ENCODE data around the gene PSMA6. TPM values are rescaled to one million over a fixed set of nuclear protein-coding genes. Genes with fewer than 3 reads are reported as not detected.

The PSMA6 gene
- total RNA-seq: 10 to 100 TPM; 84.6 to 86.2 TPM
- 100 to 1,000 TPM; 329 to 413 TPM for polyA plus RNA-seq

- no peaks in the 10 kb centered on the region for H3K36me3 ChIP-seq (ENCODE audit: insufficient read depth, low read length)
- POLR2A ChIA-PET (ENCODE audit: partially characterized antibody): interaction anchor here (0.5 to 7.6 kb wide), 29 partner anchors 9 to 752 kb away, joined by 3 to 167 read pairs (median 4); partner anchors contain the start of genes EAPP, FAM177A1, NFKBIA and PPP2R3C
- H3K36me3 Mint-ChIP-seq: peaks cover 4 to 15% of the 10 kb centered on the region in 2 donors
- H3K4me1 Mint-ChIP-seq: peaks cover 30 to 65% (median 43%) of the 10 kb centered on the region in 4 donors
- peak within 1 kb of the TSS; percentile 77 to 91 for H3K4me3 ChIP-seq (ENCODE audit: low read length in 2 of 2)
- H3K27ac Mint-ChIP-seq: peak within 1 kb of the TSS; percentile 96 to 99 (median 98)
- H3K27ac ChIP-seq (ENCODE audit: low read depth, low read length): peak within 1 kb of the TSS; percentile 97
- H3K4me3 Mint-ChIP-seq: peak within 1 kb of the TSS; percentile 93 to 99 (median 98)
- CTCF ChIA-PET (ENCODE audit: partially characterized antibody): interaction anchor here (0.9 to 2.4 kb wide), 12 partner anchors 8 to 150 kb away, joined by 3 to 17 read pairs (median 4); partner anchors contain the start of gene NFKBIA
- intact Hi-C loops (cut with micrococcal nuclease): loop anchor here (1.0 to 5.0 kb wide), 6 partner anchors 112 to 535 kb away; partner anchors contain the start of genes BRMS1L, FAM177A1, NFKBIA and PRORP
- H3K9me3 ChIP-seq (ENCODE audit: control insufficient read depth in 1 of 2, low read length in 2 of 2): no peaks in the 10 kb centered on the region
- peaks cover 0 to 2% (median 0%) of the 10 kb centered on the region in 8 donors for H3K9me3 Mint-ChIP-seq
- peak; percentile 98 to 100 (median 99) for DNase-seq
- no peaks in the 10 kb centered on the region for H3K27me3 ChIP-seq (ENCODE audit: insufficient read depth, low read length)
- no peaks in the 10 kb centered on the region for H3K27me3 Mint-ChIP-seq
- H3K4me1 ChIP-seq (ENCODE audit: insufficient read depth, low read length): peaks cover 48% of the 10 kb centered on the region
Observed at GRCh38 chr14:35292051-35292769, at the start of gene PSMA6. Gene PSMA6 (plus strand): TSS chr14:35292382. CDS start chr14:35292477, 95 bp downstream.

GRCh38 chr14:35242599-35243311 is 49.4 kb upstream of the PSMA6 start:
- CTCF ChIA-PET (ENCODE audit: partially characterized antibody): interaction anchor here (1.2 to 1.7 kb wide), 3 partner anchors 9 to 13 kb away, joined by 3 to 5 read pairs (median 4); no protein-coding TSS in a partner anchor
- POLR2A ChIA-PET (ENCODE audit: partially characterized antibody): interaction anchor here (1.2 kb wide), 1 partner anchor 162 kb away, joined by 3 read pairs; the partner anchor contains the start of gene NFKBIA
- Mint-ChIP-seq H3K27ac (peak overlapping the region in 2 of 7 donors; percentile 37 to 72), H3K9me3 (no peaks in the 10 kb centered on the region), H3K27me3 (no peaks in the 10 kb centered on the region), H3K4me1 (peaks cover 15 to 22% (median 17%) of the 10 kb centered on the region in 4 donors), H3K4me3 (no peak overlapping the region), H3K36me3 (peaks cover 8 to 25% of the 10 kb centered on the region in 2 donors)
- Histone ChIP-seq H3K36me3 (ENCODE audit: insufficient read depth, low read length) (no peaks in the 10 kb centered on the region), H3K4me3 (ENCODE audit: low read length in 2 of 2) (no peak overlapping the region), H3K9me3 (ENCODE audit: control insufficient read depth in 1 of 2, low read length in 2 of 2) (no peaks in the 10 kb centered on the region), H3K4me1 (ENCODE audit: insufficient read depth, low read length) (no peaks in the 10 kb centered on the region), H3K27ac (ENCODE audit: low read depth, low read length) (no peak overlapping the region), H3K27me3 (ENCODE audit: insufficient read depth, low read length) (no peaks in the 10 kb centered on the region)
- no peak for DNase-seq
- intact Hi-C loops (cut with micrococcal nuclease): no loop called here

- H3K27ac Mint-ChIP-seq: no peak overlapping the region
- intact Hi-C loops (cut with micrococcal nuclease): loop anchor here (2.0 kb wide), 1 partner anchor 19 kb away; no protein-coding TSS in a partner anchor
- ChIA-PET CTCF (ENCODE audit: partially characterized antibody) (interaction anchor here (0.8 to 1.3 kb wide), 2 partner anchors 10 to 14 kb away, joined by 3 read pairs; no protein-coding TSS in a partner anchor), POLR2A (ENCODE audit: partially characterized antibody) (no interaction called here)
- peaks cover 17 to 22% (median 19%) of the 10 kb centered on the region in 4 donors for H3K4me1 Mint-ChIP-seq
- H3K27me3 Mint-ChIP-seq: no peaks in the 10 kb centered on the region
- Histone ChIP-seq H3K4me1 (ENCODE audit: insufficient read depth, low read length) (no peaks in the 10 kb centered on the region), H3K4me3 (ENCODE audit: low read length in 2 of 2) (no peak overlapping the region), H3K9me3 (ENCODE audit: control insufficient read depth in 1 of 2, low read length in 2 of 2) (no peaks in the 10 kb centered on the region), H3K36me3 (ENCODE audit: insufficient read depth, low read length) (no peaks in the 10 kb centered on the region), H3K27ac (ENCODE audit: low read depth, low read length) (no peak overlapping the region), H3K27me3 (ENCODE audit: insufficient read depth, low read length) (no peaks in the 10 kb centered on the region)
- H3K4me3 Mint-ChIP-seq: no peak overlapping the region
- no peaks in the 10 kb centered on the region for H3K9me3 Mint-ChIP-seq
- no peak for DNase-seq
- H3K36me3 Mint-ChIP-seq: peaks cover 14 to 27% of the 10 kb centered on the region in 2 donors
Observed at GRCh38 chr14:35243956-35244355, 48.2 kb upstream of the PSMA6 start.

- Mint-ChIP-seq H3K4me3 (no peak overlapping the region), H3K4me1 (peaks cover 15 to 22% (median 18%) of the 10 kb centered on the region in 4 donors), H3K27me3 (no peaks in the 10 kb centered on the region), H3K9me3 (no peaks in the 10 kb centered on the region), H3K36me3 (peaks cover 12 to 24% of the 10 kb centered on the region in 2 donors), H3K27ac (peak overlapping the region in 2 of 7 donors; percentile 14 to 82)
- Histone ChIP-seq H3K27ac (ENCODE audit: low read depth, low read length) (no peak overlapping the region), H3K9me3 (ENCODE audit: control insufficient read depth in 1 of 2, low read length in 2 of 2) (no peaks in the 10 kb centered on the region), H3K36me3 (ENCODE audit: insufficient read depth, low read length) (no peaks in the 10 kb centered on the region), H3K4me3 (ENCODE audit: low read length in 2 of 2) (no peak overlapping the region), H3K27me3 (ENCODE audit: insufficient read depth, low read length) (no peaks in the 10 kb centered on the region), H3K4me1 (ENCODE audit: insufficient read depth, low read length) (no peaks in the 10 kb centered on the region)
- intact Hi-C loops (cut with micrococcal nuclease): loop anchor here (2.0 kb wide), 1 partner anchor 18 kb away; no protein-coding TSS in a partner anchor
- CTCF ChIA-PET (ENCODE audit: partially characterized antibody): interaction anchor here (0.7 to 1.1 kb wide), 2 partner anchors 14 to 178 kb away, joined by 3 read pairs; no protein-coding TSS in a partner anchor
- DNase-seq: no peak
- POLR2A ChIA-PET (ENCODE audit: partially characterized antibody): no interaction called here
Observed at GRCh38 chr14:35244542-35244941, 47.6 kb upstream of the PSMA6 start.

- H3K27me3 Mint-ChIP-seq: no peaks in the 10 kb centered on the region
- H3K36me3 Mint-ChIP-seq: peaks cover 12 to 24% of the 10 kb centered on the region in 2 donors
- peak overlapping the region in 1 of 7 donors; percentile 52 for H3K27ac Mint-ChIP-seq
- ChIA-PET CTCF (ENCODE audit: partially characterized antibody) (interaction anchor here (0.7 to 1.1 kb wide), 3 partner anchors 15 to 177 kb away, joined by 3 read pairs; no protein-coding TSS in a partner anchor), POLR2A (ENCODE audit: partially characterized antibody) (no interaction called here)
- no peaks in the 10 kb centered on the region for H3K9me3 Mint-ChIP-seq
- H3K27ac ChIP-seq (ENCODE audit: low read depth, low read length): no peak overlapping the region
- no peaks in the 10 kb centered on the region for H3K27me3 ChIP-seq (ENCODE audit: insufficient read depth, low read length)
- intact Hi-C loops (cut with micrococcal nuclease): loop anchor here (2.0 kb wide), 1 partner anchor 18 kb away; no protein-coding TSS in a partner anchor
- no peak for DNase-seq
- H3K9me3 ChIP-seq (ENCODE audit: control insufficient read depth in 1 of 2, low read length in 2 of 2): no peaks in the 10 kb centered on the region
- H3K4me1 Mint-ChIP-seq: peaks cover 15 to 22% (median 18%) of the 10 kb centered on the region in 4 donors
- H3K4me3 ChIP-seq (ENCODE audit: low read length in 2 of 2): no peak overlapping the region
- no peaks in the 10 kb centered on the region for H3K4me1 ChIP-seq (ENCODE audit: insufficient read depth, low read length)
- H3K4me3 Mint-ChIP-seq: no peak overlapping the region
- no peaks in the 10 kb centered on the region for H3K36me3 ChIP-seq (ENCODE audit: insufficient read depth, low read length)
Observed at GRCh38 chr14:35245051-35245450, 47.1 kb upstream of the PSMA6 start.

GRCh38 chr14:35247777-35248475 is 44.3 kb upstream of the PSMA6 start:
- Mint-ChIP-seq H3K27me3 (no peaks in the 10 kb centered on the region), H3K9me3 (no peaks in the 10 kb centered on the region), H3K27ac (peak overlapping the region in 3 of 7 donors; percentile 19 to 53 (median 33)), H3K4me3 (no peak overlapping the region), H3K36me3 (peaks cover 23 to 26% of the 10 kb centered on the region in 2 donors), H3K4me1 (peaks cover 6 to 16% (median 10%) of the 10 kb centered on the region in 4 donors)
- no peak overlapping the region for H3K4me3 ChIP-seq (ENCODE audit: low read length in 2 of 2)
- intact Hi-C loops (cut with micrococcal nuclease): no loop called here
- POLR2A ChIA-PET (ENCODE audit: partially characterized antibody): no interaction called here
- H3K4me1 ChIP-seq (ENCODE audit: insufficient read depth, low read length): no peaks in the 10 kb centered on the region
- no peak for DNase-seq
- no peaks in the 10 kb centered on the region for H3K27me3 ChIP-seq (ENCODE audit: insufficient read depth, low read length)
- no peak overlapping the region for H3K27ac ChIP-seq (ENCODE audit: low read depth, low read length)
- CTCF ChIA-PET (ENCODE audit: partially characterized antibody): interaction anchor here (1.6 kb wide), 1 partner anchor 266 kb away, joined by 3 read pairs; no protein-coding TSS in a partner anchor
- H3K36me3 ChIP-seq (ENCODE audit: insufficient read depth, low read length): no peaks in the 10 kb centered on the region
- H3K9me3 ChIP-seq (ENCODE audit: control insufficient read depth in 1 of 2, low read length in 2 of 2): no peaks in the 10 kb centered on the region
